RCC 7860 (cell line): ENCODE data around the gene THSD7B.
"Not testable (repeated sequence)": the region's sequence is repeated elsewhere in the genome, so short reads cannot be mapped to it uniquely, and the experiment has no call there.

ENCODE experiments used
- DNase-seq: peaks from one replicate; pipeline ENCODE4 v3.0.0-alpha.2; 2015; ENCODE audit warnings: low spot score
- FAIRE-seq: peaks from 2 replicates; lab custom pipeline; 2012; peaks lifted over from hg19 to GRCh38; lab: Jason Lieb, UNC

Gene THSD7B

DNA sequence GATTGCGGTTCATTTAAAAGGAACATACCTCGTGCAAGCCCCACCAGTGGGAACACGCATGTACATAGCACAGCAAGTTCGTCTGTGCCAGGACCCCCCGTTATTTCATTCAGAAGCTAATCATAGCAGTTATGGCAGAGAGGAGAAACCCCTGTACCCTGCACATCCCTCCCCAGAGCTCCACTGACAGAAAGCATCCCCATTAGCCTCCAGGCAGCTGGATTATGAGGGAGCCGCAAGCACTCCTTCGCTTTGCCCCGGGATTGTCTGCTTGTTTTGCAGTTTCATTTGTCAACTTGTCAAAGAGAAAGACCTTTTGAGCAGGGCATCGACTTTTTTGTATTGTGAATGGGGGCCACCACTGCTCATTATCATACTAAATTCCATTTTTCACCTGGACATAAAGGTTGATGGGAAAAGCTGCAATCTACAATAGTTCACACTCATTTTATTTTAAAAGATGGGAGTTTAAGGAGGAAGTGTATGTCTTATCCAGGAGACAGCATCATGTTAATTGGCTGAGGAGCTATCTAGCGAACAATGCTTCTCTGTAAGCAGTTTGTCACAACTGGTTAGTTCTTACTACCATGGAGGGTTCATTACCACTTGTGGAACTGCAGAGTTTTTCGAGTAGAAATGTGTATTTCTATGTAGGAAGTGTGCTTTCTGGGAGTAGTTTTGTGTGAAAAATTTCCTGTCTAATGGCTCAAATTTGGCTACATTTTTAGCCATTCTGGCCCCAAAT lies 255.3 kb downstream of the THSD7B start:
- no peak for DNase-seq
- no peak for FAIRE-seq

DNA sequence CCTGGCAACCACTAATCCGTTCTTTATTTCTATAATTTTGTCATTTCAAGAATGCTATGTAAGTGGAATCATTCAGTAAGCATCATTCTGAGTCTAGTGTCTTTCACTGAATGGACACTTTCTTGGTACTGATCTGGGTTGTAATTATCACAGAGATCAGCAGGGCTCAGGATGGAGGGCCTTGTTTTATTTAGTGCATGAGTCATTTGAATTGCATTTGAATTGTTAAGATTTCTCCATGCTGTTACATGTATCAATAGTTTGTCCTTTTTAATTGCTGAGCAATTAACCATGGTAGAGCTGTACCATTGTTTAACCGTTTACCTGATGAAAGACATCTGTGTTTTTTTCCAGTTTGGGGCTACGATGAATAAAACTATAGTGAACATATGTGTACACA lies 256.4 kb downstream of the THSD7B start:
- FAIRE-seq (no peak), DNase-seq (no peak)

DNA sequence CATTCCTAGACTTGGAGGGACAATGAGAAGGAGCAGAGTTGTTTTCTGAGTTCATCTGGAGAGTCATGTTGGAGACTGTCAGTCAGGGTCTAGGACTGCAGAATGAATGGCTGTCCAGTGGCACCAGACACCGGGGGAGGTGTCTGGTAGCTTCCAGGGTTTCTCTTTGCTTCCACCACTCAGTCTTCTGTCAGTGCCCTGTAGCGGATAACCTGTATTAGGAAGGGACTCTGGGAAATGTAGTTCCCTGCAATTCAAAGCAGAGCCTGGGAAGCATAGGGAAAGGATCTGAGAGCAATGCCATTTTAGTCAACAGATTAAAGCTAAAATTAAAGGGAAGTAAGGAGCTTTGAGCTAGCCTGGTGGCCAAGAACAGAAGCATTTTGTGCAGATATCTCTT lies 257.9 kb downstream of the THSD7B start:
- DNase-seq (no peak), FAIRE-seq (no peak)

DNA sequence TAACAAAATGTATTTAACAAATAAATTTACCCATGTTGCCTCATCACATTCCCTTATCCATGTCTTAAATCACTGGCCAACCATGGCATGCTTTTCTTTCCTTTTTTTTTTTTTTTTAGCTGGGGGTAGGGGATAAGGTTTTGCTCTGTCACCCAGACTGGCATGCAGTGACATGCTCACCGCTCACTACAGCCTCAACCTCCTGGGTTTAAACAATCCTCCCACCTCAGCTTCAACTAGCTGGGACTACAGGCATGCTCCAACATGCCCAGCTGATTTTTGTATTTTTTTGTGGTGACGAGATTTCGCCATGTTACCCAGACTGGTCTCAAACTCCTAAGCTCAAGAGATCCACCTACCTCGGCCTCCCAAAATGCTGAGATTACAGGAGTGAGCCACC lies 266.4 kb downstream of the THSD7B start:
- no peak for DNase-seq
- no peak for FAIRE-seq

DNA sequence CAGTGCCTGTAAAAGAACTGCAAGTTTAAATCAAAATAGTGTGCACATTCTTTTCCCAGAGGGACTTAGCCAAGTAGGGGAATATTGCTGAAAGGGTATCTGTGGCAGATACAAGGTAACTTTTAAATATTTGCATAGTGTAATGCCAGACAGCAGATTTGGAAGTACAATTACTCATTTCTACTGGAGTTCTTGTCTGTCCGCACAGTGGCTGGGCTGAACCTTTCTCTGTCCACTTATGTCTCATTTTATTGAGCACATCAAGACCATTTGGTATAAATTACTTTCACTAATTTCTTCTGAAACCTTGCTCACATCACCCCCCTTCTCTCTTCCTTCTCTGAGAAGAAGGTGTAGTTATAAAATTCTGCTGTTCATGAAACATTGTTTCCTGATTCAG lies 271.3 kb downstream of the THSD7B start:
- no peak for FAIRE-seq

DNA sequence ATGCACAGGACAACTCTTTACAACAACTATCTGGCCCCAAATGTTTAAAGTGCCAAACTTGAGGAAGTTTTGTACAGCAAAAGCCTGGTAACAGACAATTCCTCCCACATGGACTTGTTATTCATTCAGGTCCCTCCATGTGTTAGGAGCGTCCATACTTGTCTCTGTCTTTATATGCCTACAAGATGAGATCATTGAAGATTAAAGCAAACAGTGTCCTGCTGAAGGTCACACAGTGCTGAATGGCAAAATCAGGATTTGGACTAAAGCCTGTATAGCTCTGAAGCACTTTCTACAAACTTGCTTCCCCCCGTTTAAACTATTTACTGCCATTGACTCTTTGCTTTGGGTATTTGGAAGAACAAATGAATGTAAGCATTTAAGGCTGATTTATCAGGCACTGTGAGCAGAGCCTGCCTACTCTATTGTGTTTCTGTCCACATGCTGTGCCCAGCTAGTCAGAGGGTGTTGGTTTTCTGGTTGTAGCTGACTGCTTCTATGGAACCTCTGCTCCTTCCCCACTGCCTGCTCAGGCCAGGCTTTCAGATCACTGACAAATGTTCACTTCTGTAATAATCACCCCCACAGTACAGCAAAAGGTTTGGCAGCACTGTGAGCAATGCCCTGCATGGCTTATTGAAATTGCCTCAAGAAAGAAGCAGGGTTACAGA lies 274.3 kb downstream of the THSD7B start:
- DNase-seq = no peak
- FAIRE-seq = no peak

More for the DNA sequence above, 271.3 kb downstream of the THSD7B start:
- DNase-seq = no peak

DNA sequence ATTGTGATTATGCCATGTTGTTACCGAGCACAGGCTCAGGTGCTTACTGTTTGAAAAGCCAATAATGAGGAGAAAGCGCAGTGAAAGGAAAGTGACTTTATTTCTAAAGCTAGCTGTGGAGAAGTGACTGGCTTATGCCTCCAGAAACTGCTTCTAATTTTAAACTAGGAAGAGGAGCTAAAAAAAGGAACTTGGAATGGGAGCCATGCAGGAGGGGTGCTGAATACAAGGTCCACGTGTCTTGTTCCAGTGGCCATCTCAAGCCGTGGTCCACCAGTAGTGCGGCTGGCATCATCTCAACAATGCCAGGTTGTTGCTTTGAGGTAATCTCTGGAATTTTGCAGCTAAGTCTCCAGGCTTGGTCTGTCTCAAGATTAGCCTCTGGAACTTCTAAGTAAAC lies 282.0 kb downstream of the THSD7B start:
- DNase-seq (no peak), FAIRE-seq (no peak)

DNA sequence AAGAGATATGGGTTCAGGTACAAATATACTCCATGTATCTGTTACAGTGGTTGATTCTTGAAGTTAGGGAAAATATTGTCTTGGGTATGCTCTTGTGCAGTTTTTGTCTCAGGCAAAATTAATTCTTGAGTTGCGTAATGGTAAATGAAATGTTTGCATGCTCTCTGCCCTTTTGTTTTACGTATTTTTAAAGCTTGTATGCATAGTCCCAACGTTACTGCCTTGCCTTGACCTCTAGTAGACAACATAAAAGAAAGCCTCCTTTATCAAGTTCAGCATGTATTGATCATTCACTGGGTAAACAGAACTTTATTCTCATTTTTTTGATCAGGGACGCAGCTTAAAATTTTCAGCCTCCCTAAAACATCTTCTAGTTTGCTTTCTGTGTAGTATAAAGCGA lies 283.1 kb downstream of the THSD7B start:
- FAIRE-seq (no peak), DNase-seq (no peak)

DNA sequence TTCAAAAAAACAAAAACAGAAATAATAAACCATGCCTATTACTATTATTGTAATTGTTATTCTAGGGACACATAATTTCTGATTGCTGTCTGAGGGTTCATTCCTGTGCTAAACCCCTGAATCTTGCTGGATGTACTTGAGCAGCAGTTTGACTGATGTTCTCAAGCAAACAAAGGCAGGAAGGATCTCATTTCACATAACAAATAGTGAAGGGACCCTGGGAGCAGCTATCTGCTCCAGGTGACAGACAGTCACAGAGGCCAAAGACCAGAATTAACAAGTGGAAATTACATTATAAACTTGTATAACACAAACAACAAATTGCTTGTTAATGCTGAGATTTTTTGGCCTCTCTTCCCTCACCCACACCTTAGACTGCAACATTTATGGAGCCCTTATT lies 284.2 kb downstream of the THSD7B start:
- no peak for FAIRE-seq

DNA sequence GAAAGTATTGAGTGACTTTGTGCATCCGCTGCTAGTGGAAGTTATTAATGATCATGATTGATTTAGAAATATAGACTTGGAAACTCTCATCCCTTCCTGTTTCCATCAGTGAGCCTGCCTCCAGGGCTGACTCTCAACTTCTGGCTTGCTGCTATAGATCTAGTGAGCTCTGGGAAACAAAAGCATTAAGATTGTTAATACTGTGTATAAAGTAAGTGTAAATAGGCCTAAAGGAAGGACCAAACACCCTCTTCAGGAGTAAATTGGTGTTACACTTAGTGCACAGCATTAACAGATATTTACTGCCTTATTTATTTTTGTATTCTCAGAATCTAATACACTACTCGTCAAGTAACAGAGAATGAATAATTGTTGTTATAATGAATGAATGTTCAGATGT lies 285.6 kb downstream of the THSD7B start:
- DNase-seq = no peak
- FAIRE-seq = no peak

More for the DNA sequence above, 284.2 kb downstream of the THSD7B start:
- no peak for DNase-seq

DNA sequence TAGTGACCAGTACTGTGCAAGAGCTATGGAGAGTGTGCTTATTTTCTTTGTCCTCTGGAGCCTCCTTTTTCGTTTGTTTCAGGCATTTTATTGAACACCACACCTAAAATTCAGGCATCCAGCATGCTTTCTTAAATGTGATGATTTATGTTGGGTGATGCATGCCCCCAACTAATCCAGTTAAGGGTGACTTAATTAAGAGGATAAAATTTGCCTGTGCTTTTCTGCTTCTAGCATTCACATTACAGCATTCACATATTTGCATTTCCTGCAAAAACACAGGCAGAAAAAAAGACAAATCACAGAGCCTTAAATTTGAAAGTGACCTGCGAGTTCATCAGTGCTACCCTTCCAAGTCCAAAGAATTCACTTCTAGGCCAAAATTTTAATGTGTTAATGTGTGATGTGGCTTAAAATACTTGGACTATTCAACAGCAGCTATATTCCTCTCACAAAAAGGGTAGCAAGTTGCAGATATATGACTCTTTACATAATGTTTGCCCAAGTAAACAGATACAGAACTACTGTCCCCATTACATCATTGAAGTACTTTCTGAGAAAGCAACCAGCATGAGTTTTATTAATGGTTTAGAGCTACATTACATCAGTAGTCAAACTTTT lies 286.5 kb downstream of the THSD7B start:
- no peak for FAIRE-seq
- DNase-seq = no peak

DNA sequence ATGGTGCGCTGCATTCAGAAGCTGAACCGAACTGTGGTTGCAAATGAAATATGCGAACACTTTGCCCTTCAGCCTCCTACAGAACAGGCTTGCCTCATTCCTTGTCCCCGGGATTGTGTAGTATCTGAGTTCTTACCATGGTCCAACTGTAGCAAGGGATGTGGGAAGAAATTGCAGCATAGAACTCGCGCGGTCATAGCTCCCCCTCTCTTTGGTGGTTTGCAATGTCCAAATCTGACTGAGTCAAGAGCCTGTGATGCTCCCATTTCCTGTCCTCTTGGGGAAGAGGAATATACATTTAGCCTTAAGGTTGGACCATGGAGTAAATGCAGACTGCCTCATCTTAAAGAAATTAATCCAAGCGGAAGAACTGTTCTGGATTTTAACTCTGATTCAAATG lies 291.4 kb downstream of the THSD7B start:
- FAIRE-seq = no peak
- no peak for DNase-seq

DNA sequence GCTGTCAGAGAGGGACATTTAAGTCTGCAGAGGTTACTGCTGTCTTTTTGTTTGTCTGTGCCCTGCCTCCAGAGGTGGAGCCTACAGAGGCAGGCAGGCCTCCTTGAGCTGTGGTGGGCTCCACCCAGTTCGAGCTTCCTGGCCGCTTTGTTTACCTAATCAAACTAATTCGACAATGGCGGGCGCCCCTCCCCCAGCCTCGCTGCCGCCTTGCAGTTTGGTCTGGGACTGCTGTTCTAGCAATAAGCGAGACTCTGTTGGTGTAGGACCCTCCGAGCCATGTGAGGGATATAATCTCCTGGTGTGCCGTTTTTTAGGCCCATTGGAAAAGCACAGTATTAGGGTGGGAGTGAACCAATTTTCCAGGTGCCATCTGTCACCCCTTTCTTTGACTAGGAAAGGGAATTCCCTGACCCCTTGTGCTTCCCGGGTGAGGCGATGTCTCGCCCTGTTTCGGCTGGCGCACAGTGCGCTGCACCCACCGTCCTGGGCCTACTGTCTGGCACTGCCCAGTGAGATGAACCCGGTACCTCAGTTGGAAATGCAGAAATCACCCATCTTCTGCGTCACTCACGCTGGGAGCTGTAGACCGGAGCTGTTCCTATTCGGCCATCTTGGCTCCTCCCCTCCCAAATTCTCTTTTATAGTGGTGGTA lies 310.9 kb downstream of the THSD7B start:
- DNase-seq, FAIRE-seq: not testable (repeated sequence)

DNA sequence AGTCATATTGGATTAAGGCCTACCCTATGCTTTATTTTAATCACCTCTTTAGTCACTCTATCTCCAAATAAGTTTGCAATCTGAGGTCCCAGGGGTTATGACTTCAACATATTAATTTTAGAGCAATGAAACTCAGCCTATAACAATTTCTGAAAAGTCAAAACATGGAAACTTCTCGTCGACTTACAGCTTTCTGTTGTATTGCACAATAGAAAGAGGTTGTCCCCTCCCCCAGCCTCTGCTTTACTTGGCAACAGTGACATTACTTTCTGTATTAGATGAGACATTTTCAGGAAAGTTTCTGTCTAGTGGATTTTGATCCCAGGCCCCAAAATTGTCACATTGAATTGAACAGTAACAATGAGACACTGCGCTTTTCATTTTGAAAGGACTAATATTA lies 326.4 kb downstream of the THSD7B start:
- FAIRE-seq (no peak), DNase-seq (no peak)

DNA sequence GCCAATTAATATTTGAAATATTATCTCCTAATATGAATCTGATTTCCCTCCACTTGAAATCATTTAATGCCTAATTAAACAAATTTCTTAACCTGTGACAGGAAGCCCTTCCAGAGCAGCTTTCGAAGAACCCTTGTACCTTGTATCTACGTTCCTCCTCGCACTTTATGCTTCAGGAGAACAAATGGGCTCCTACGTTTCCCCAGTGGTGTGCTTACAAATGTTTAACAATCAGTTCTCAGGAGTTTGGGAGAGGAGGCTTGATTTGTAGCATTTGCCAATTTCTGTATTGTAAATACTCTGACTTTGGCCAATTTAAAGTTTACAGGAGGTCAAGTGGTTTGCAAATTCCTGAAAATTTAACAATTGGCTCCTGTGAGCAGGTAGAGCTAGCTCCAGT lies 327.8 kb downstream of the THSD7B start:
- no peak for DNase-seq
- no peak for FAIRE-seq

DNA sequence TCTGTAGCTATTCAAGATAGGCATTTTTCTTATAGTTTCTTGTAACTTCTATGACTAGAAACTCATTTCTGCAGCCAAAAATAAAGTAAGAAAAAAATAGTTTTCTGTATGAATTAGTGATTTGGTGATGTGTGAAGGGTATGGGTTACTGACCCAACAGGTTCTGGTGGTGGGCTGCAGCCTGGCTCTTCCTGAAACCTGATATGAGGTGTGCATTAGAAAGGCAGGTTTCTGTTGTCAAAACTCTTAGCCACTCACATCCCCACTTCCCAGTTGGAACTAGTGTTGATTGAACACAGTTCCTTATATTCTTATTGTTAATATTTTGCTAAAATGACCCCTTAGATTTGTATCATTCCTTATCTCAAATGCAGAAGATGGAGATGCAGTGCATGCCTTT lies 330.8 kb downstream of the THSD7B start:
- no peak for DNase-seq
- no peak for FAIRE-seq

DNA sequence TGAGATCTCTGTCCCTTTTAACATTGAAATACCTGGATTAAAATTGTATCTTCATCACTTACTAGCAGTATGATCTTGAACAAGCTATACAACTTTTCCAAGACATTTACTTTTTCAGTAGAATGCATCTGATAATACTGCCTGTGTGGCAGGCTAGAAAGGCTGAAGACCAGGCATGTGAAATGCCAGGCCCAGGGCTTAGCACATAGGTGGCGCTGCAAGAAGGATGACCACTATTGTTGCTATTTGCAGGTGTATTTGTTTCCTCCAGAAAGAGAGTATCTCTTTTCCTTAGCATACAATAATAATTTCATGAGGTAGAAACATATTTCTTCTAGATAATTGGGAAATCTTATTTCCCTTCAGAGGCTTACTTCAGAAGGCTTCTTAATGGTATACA lies 331.3 kb downstream of the THSD7B start:
- FAIRE-seq (no peak), DNase-seq (no peak)

DNA sequence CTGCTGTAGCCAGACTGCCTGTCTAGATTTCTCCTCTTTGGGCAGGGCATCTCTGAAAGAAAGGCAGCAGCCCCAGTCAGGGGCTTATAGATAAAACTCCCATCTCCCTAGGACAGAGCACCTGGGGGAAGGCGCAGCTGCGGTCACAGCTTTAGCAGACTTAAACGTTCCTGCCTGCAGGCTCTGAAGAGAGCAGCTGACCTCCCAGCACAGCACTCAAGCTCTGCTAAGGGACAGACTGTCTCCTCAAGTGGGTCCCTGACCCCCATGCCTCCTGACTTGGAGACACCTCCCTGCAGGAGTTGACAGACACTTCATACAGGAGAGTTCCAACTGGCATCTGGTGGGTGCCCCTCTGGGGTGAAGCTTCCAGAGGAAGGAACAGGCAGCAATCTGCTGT lies 336.5 kb downstream of the THSD7B start:
- not testable (repeated sequence) for FAIRE-seq, DNase-seq

DNA sequence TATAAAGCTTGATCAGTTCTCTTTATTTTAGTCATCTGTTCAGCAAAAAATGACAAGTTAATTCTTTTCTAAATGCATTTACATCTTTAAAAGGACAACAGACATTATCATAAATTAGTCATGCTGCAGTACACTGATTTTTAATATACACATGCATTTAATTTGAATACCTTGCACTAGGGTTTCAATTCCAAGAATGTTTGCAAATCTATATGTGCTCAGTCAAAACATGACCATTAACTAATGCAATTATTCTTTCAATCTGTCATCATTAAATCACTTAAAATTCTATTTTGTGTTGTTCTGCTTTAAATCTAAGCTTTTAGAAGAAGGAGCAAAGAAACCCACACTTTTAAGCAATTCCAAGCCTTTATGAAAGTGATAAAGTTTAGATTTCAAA lies 342.6 kb downstream of the THSD7B start:
- FAIRE-seq = no peak
- no peak for DNase-seq

DNA sequence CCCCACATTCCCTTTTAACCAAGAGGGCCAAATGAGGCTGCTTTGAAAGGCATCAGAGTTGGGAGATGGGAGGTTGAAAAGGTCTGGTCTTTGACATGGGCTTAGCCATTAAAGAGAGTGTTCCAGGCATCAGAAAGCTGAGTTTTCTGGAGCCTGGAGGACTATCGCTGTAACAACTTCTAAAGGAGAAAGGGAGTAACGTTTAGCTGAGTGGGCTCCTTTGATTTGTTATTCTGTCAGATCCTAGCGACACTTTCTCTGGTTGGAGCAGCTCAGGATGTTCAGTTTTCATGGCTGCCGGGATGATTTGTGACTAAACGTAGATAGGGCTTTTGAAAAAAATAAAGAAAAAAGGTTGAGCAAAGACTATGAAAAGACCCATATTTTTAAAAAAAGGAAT lies 346.6 kb downstream of the THSD7B start:
- DNase-seq = no peak
- no peak for FAIRE-seq

DNA sequence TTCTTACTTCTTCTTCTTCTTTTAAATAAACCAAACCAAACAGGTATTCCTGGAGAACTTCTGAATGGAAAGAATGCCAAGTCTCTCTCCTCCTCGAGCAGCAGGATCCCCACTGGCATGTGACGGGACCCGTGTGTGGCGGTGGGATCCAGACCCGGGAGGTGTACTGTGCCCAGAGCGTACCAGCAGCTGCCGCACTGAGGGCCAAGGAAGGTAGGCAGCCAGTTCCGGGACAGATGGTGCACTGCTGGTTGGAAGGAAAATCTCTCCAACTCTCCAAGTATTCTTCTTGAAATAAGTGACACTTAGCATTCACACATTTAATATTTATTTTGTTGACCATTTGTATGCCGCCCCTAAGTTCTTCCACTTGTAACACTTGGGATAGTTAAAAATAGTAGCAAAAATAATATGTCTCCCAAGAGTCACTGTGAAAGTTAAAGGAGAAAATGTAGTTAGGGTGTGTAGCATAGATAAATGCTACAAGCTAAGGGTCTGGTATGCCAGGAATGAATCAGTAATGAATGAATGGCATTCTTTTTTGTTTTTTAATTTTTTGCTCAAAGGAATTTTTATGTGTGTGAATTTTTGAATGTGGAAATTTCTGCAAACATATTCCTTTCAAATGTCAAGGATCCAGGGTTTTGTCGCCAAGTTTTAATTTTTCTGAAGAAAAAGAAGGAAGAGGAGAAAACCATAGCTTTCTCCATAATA lies 349.9 kb downstream of the THSD7B start:
- FAIRE-seq = no peak
- no peak for DNase-seq
